ENCODE data around the gene BTBD1.
"Not testable (repeated sequence)": the region's sequence is repeated elsewhere in the genome, so short reads cannot be mapped to it uniquely, and the experiment has no call there.

The BTBD1 gene

GRCh38 chr15:83094583-83094982 is 27.5 kb upstream of the BTBD1 start:
- no peak for DNase-seq (ENCODE audit: low spot score)

- DNase-seq (ENCODE audit: low spot score) = peak; percentile 53
Measured at GRCh38 chr15:83092309-83092976, 25.4 kb upstream of the BTBD1 start.

- DNase-seq (ENCODE audit: low spot score) = not testable (repeated sequence)
Measured at GRCh38 chr15:83091965-83092308, 24.9 kb upstream of the BTBD1 start.

GRCh38 chr15:83090465-83090864 is 23.4 kb upstream of the BTBD1 start:
- DNase-seq (ENCODE audit: low spot score) = no peak

- DNase-seq (ENCODE audit: low spot score) = no peak
Measured at GRCh38 chr15:83088876-83089275, 21.8 kb upstream of the BTBD1 start.

- no peak for DNase-seq (ENCODE audit: low spot score)
Measured at GRCh38 chr15:83087576-83087975, 20.5 kb upstream of the BTBD1 start.

- DNase-seq (ENCODE audit: low spot score) = not testable (repeated sequence)
Measured at GRCh38 chr15:83085864-83086552, 19.0 kb upstream of the BTBD1 start.

GRCh38 chr15:83085461-83085860 is 18.4 kb upstream of the BTBD1 start:
- DNase-seq (ENCODE audit: low spot score) = not testable (repeated sequence)

- DNase-seq (ENCODE audit: low spot score) = no peak
Measured at GRCh38 chr15:83082730-83083386, 15.8 kb upstream of the BTBD1 start.

- no peak for DNase-seq (ENCODE audit: low spot score)
Measured at GRCh38 chr15:83081256-83082014, 14.4 kb upstream of the BTBD1 start.

GRCh38 chr15:83078712-83079111 is 11.7 kb upstream of the BTBD1 start:
- DNase-seq (ENCODE audit: low spot score) = no peak

GRCh38 chr15:83077491-83078230 is 10.6 kb upstream of the BTBD1 start:
- DNase-seq (ENCODE audit: low spot score) = no peak

GRCh38 chr15:83069211-83069642 is 2.2 kb upstream of the BTBD1 start:
- peak; percentile 96 for DNase-seq (ENCODE audit: low spot score)

GRCh38 chr15:83068054-83068453 is 1.0 kb upstream of the BTBD1 start:
- DNase-seq (ENCODE audit: low spot score) = peak; percentile 16

GRCh38 chr15:83067638-83067962 is 548 bp upstream of the BTBD1 start:
- no peak for DNase-seq (ENCODE audit: low spot score)

GRCh38 chr15:83066034-83066733 is 868 bp downstream of the BTBD1 start:
- DNase-seq (ENCODE audit: low spot score) = peak; percentile 38

GRCh38 chr15:83065431-83065830 is 1.6 kb downstream of the BTBD1 start:
- peak; percentile 31 for DNase-seq (ENCODE audit: low spot score)

GRCh38 chr15:83064859-83065258 is 2.2 kb downstream of the BTBD1 start:
- peak; percentile 15 for DNase-seq (ENCODE audit: low spot score)

- no peak for DNase-seq (ENCODE audit: low spot score)
Measured at GRCh38 chr15:83063551-83063950, 3.5 kb downstream of the BTBD1 start.

- no peak for DNase-seq (ENCODE audit: low spot score)
Measured at GRCh38 chr15:83062768-83063180, 4.3 kb downstream of the BTBD1 start.

GRCh38 chr15:83061680-83062079 is 5.4 kb downstream of the BTBD1 start:
- no peak for DNase-seq (ENCODE audit: low spot score)
